Measurements from ENCODE around the gene PIEZO1.
"Not testable (repeated sequence)": the region's sequence is repeated elsewhere in the genome, so short reads cannot be mapped to it uniquely, and the experiment has no call there.

Gene PIEZO1

GRCh38 chr16:88781140-88782077 is 3.6 kb downstream of the PIEZO1 start:
- DNase-seq: no peak

- no peak for DNase-seq
Observed at GRCh38 chr16:88780142-88781062, 4.6 kb downstream of the PIEZO1 start.

GRCh38 chr16:88779406-88780141 is 5.4 kb downstream of the PIEZO1 start:
- DNase-seq: no peak

GRCh38 chr16:88778541-88779065 is 6.4 kb downstream of the PIEZO1 start:
- no peak for DNase-seq

GRCh38 chr16:88778271-88778525 is 6.8 kb downstream of the PIEZO1 start:
- no peak for DNase-seq

- no peak for DNase-seq
Observed at GRCh38 chr16:88777471-88778270, 7.3 kb downstream of the PIEZO1 start.

GRCh38 chr16:88775825-88776224 is 9.2 kb downstream of the PIEZO1 start:
- no peak for DNase-seq

GRCh38 chr16:88774544-88775393 is 10.3 kb downstream of the PIEZO1 start:
- DNase-seq: no peak

GRCh38 chr16:88773812-88774291 is 11.2 kb downstream of the PIEZO1 start:
- DNase-seq: peak; percentile 81

- DNase-seq: peak; percentile 84
Observed at GRCh38 chr16:88772871-88773811, 11.9 kb downstream of the PIEZO1 start.

- DNase-seq: not testable (repeated sequence)
Observed at GRCh38 chr16:88771781-88772180, 13.2 kb downstream of the PIEZO1 start.

GRCh38 chr16:88771294-88771772 is 13.7 kb downstream of the PIEZO1 start:
- no peak for DNase-seq

GRCh38 chr16:88770461-88771293 is 14.3 kb downstream of the PIEZO1 start:
- peak; percentile 76 for DNase-seq

GRCh38 chr16:88769617-88770460 is 15.2 kb downstream of the PIEZO1 start:
- DNase-seq: no peak

- DNase-seq: peak; percentile 82
Observed at GRCh38 chr16:88768071-88768783, 16.8 kb downstream of the PIEZO1 start.

GRCh38 chr16:88767546-88768070 is 17.4 kb downstream of the PIEZO1 start:
- no peak for DNase-seq

- no peak for DNase-seq
Observed at GRCh38 chr16:88766975-88767374, 18.0 kb downstream of the PIEZO1 start.
